ENCODE data around the gene CYYR1.

The CYYR1 gene

DNA sequence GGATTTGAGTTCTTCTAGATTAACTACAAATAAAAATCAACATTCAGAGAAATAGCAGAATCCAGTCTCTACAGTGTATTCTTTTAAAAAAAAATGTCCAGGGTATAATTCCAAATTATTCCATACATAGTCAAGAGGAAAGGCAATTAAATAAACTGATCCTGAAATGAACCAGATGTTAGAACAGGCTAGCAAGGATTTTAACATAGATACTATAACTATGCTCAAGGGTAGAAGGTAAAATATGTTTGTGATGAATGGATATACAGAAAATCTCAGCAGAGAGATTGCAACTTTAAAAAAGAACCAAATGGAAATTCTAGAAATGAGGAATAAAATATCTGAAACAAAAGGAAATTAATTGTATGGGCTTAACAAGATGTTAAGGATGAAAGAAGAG, 32.4 kb downstream of the CYYR1 start:
- H3K4me3 ChIP-seq (ENCODE audit: low read depth, low read length) = no peak overlapping the region
- no peak for TF ChIP-seq CTCF (IDR thresholded peaks at IDR 0.05; ENCODE audit: low read depth, low read length, missing control alignments)
- DNase-seq (ENCODE audit: low read depth) = no peak

- DNase-seq (ENCODE audit: low read depth) = no peak
- H3K4me3 ChIP-seq (ENCODE audit: low read depth, low read length) = no peak overlapping the region
- TF ChIP-seq CTCF (IDR thresholded peaks at IDR 0.05; ENCODE audit: low read depth, low read length, missing control alignments) = no peak
These were observed 33.5 kb downstream of the CYYR1 start for GRCh38 chr21:26539566-26539965.

DNA sequence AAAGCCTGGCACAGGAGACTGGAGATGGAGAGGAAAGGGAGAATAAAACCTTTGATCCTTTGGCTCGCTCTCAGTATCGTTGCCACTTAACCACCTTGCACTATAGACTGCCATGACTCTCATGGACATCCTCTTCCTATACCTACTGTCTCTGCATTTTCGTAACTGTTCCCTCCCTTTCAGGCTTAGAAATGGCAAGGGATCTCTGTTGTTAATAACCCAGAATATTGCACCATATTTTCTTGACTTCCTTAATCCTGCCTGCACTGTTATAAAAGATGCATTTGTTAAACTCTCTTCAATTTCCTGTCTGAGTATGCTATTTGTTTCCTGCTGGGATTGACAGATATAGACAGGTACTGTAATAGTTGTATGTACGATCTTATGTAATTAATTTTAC, 38.6 kb downstream of the CYYR1 start:
- TF ChIP-seq CTCF (IDR thresholded peaks at IDR 0.05; ENCODE audit: low read depth, low read length, missing control alignments) = no peak
- no peak overlapping the region for H3K4me3 ChIP-seq (ENCODE audit: low read depth, low read length)
- DNase-seq (ENCODE audit: low read depth) = no peak

- no peak for TF ChIP-seq CTCF (IDR thresholded peaks at IDR 0.05; ENCODE audit: low read depth, low read length, missing control alignments)
- H3K4me3 ChIP-seq (ENCODE audit: low read depth, low read length) = no peak overlapping the region
- DNase-seq (ENCODE audit: low read depth) = no peak
These were observed 40.9 kb downstream of the CYYR1 start for GRCh38 chr21:26532208-26532607.

DNA sequence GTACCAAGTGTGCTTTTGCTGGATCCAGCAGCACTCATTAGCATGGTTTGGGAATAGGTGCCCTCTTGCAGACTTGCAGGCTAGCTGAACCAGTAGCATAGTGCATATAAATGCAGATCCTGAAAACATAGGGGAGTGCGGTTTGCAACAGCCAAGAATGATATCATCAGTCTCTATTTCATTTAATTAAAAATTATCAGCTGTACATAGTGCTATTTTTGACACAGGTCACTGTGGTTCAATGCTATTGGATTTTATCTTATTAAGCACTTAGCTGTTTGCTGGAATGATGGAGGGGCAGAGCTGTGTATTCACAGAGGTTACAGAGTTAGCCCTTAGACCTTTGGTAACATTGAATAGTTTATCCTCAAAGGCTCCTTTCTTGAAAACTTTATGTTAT, 43.6 kb downstream of the CYYR1 start:
- no peak overlapping the region for H3K4me3 ChIP-seq (ENCODE audit: low read depth, low read length)
- no peak for DNase-seq (ENCODE audit: low read depth)
- TF ChIP-seq CTCF (IDR thresholded peaks at IDR 0.05; ENCODE audit: low read depth, low read length, missing control alignments) = no peak

DNA sequence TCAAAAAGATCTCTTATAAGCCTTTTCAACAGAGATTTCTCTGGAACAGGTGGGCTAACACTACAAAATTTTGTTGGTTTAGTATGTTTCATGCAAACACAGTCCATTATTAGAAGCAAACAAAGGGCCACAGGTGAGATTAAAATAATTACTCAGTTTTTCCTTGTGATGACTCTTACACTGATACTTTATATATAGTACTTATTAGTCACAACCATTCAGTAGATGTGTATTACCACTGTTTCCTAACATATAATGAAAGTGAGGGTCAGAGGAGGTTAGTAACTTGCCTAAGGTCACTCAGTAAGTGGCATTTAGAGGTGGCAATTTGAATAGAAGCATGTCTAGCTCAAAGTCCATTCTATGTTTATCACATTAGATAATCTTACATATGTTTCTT, 44.2 kb downstream of the CYYR1 start:
- no peak for TF ChIP-seq CTCF (IDR thresholded peaks at IDR 0.05; ENCODE audit: low read depth, low read length, missing control alignments)

DNA sequence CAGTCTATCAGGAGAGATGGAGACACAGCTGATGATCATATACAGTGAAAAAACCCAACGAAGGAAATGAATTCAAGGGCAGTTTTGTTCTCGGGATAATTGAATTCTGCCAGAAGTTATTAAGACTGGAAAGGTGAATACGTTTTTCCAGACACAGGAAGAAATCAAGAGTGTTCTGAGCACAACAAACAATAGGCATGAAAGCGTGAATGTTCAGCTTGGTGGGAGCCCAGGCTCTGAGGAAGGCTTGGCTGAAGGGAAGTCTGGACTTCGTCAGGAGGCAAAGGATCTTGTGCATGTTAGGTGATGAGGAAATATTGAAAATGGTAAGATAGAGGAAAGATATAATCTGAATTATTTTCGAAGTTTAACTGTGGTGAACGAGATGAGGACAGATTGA, 50.4 kb downstream of the CYYR1 start:
- no peak for TF ChIP-seq CTCF (IDR thresholded peaks at IDR 0.05; ENCODE audit: low read depth, low read length, missing control alignments)
- no peak for DNase-seq (ENCODE audit: low read depth)
- H3K4me3 ChIP-seq (ENCODE audit: low read depth, low read length) = no peak overlapping the region

More for the DNA sequence above, 44.2 kb downstream of the CYYR1 start:
- H3K4me3 ChIP-seq (ENCODE audit: low read depth, low read length) = no peak overlapping the region
- no peak for DNase-seq (ENCODE audit: low read depth)

Data from GM12864 (cell line).